Trophoblast cell (in vitro differentiated cells and primary cell): ENCODE data around the gene TBL1XR1.

Experiments used
- DNase-seq, 2 donors: peaks; one replicate each; pipeline ENCODE4 v3.0.0-alpha.2; 2016
- H2AFZ ChIP-seq: 2 replicates; pipeline ENCODE4 v1.6.1; 2013; ENCODE audit warnings: low read length, moderate library complexity, mild to moderate bottlenecking; ENCODE audit not compliant: insufficient read depth, poor library complexity
- H2AK5ac ChIP-seq: 2 replicates; pipeline ENCODE4 v1.6.1; 2013; ENCODE audit warnings: mild to moderate bottlenecking, low read length
- H2BK120ac ChIP-seq: 2 replicates; pipeline ENCODE4 v1.6.1; 2013; ENCODE audit warnings: low read length, mild to moderate bottlenecking, moderate library complexity; ENCODE audit not compliant: insufficient read depth, poor library complexity
- H2BK12ac ChIP-seq: 2 replicates; pipeline ENCODE4 v1.6.1; 2013; ENCODE audit warnings: mild to moderate bottlenecking, low read length, moderate library complexity
- H2BK5ac ChIP-seq: 2 replicates; pipeline ENCODE4 v1.6.1; 2013; ENCODE audit warnings: low read length, low read depth, moderate library complexity, mild to moderate bottlenecking; ENCODE audit not compliant: poor library complexity
- H3K14ac ChIP-seq: 2 replicates; pipeline ENCODE4 v1.6.1; 2013; ENCODE audit warnings: mild to moderate bottlenecking, low read length
- H3K18ac ChIP-seq: 2 replicates; pipeline ENCODE4 v1.6.1; 2013; ENCODE audit warnings: mild to moderate bottlenecking, low read length
- H3K23ac ChIP-seq: 2 replicates; pipeline ENCODE4 v1.6.1; 2013; ENCODE audit warnings: low read length
- H3K27ac ChIP-seq: 2 replicates; pipeline ENCODE4 v1.5.1; 2013; ENCODE audit warnings: low read depth, mild to moderate bottlenecking, inconsistent platforms, low read length, moderate library complexity
- H3K27me3 ChIP-seq: 2 replicates; pipeline ENCODE4 v1.6.1; 2013; ENCODE audit warnings: inconsistent platforms, mild to moderate bottlenecking, low read length, moderate library complexity; ENCODE audit not compliant: insufficient read depth
- H3K36me3 ChIP-seq, 2 experiments: 1 replicate in 1 of 2; 2 replicates in 1 of 2; pipeline ENCODE4 v1.6.1; 2013; ENCODE audit warnings: low read length in 2 of 2, mild to moderate bottlenecking in 2 of 2, moderate library complexity in 1 of 2; ENCODE audit not compliant: insufficient read depth in 2 of 2, control insufficient read depth in 1 of 2
- H3K4ac ChIP-seq: 2 replicates; pipeline ENCODE4 v1.6.1; 2013; ENCODE audit warnings: low read depth, mild to moderate bottlenecking, low read length, moderate library complexity
- H3K4me1 ChIP-seq, 2 experiments: 1 replicate in 1 of 2; 2 replicates in 1 of 2; pipeline ENCODE4 v1.6.1; 2013; ENCODE audit warnings: low read length in 2 of 2, mild to moderate bottlenecking in 2 of 2, moderate library complexity in 1 of 2; ENCODE audit not compliant: insufficient read depth in 2 of 2, control insufficient read depth in 1 of 2
- H3K4me2 ChIP-seq: 2 replicates; pipeline ENCODE4 v1.6.1; 2013; ENCODE audit warnings: inconsistent platforms, mild to moderate bottlenecking, low read length, moderate library complexity
- H3K4me3 ChIP-seq: 2 replicates; pipeline ENCODE4 v1.5.1; 2013; ENCODE audit warnings: mild to moderate bottlenecking, low read depth, low read length, inconsistent platforms
- H3K79me1 ChIP-seq: one replicate; pipeline ENCODE4 v1.6.1; 2013; ENCODE audit warnings: low read length
- H3K79me2 ChIP-seq: 2 replicates; pipeline ENCODE4 v1.6.1; 2013; ENCODE audit warnings: low read length, mild to moderate bottlenecking; ENCODE audit not compliant: control insufficient read depth, insufficient read depth, poor library complexity
- H3K9ac ChIP-seq: 2 replicates; pipeline ENCODE4 v1.6.1; 2013; ENCODE audit warnings: mild to moderate bottlenecking, low read length
- H3K9me3 ChIP-seq: 2 replicates; pipeline ENCODE4 v1.6.1; 2013; ENCODE audit warnings: low read depth, mild to moderate bottlenecking, control low read depth, inconsistent platforms, low read length; ENCODE audit not compliant: insufficient read depth
- H4K12ac ChIP-seq: 2 replicates; pipeline ENCODE4 v1.6.1; 2013; ENCODE audit warnings: low read depth, mild to moderate bottlenecking, low read length, moderate library complexity
- H4K8ac ChIP-seq: 2 replicates; pipeline ENCODE4 v1.6.1; 2013; ENCODE audit warnings: low read depth, mild to moderate bottlenecking, low read length, moderate library complexity
- H4K91ac ChIP-seq: one replicate; pipeline ENCODE4 v1.6.1; 2013; ENCODE audit warnings: low read depth, mild to moderate bottlenecking, low read length, moderate library complexity
- WGBS: extraction: QIAGEN DNeasy Blood & Tissue Kit; methylation state at CpG from one replicate; pipeline ENCODE4 v1.1.7; 2013; ENCODE audit warnings: missing lambda C conversion rate; ENCODE audit not compliant: insufficient read length, insufficient coverage; ENCODE audit errors: extremely low coverage; 5-methylcytosine and 5-hydroxymethylcytosine counted together

Gene TBL1XR1

DNA sequence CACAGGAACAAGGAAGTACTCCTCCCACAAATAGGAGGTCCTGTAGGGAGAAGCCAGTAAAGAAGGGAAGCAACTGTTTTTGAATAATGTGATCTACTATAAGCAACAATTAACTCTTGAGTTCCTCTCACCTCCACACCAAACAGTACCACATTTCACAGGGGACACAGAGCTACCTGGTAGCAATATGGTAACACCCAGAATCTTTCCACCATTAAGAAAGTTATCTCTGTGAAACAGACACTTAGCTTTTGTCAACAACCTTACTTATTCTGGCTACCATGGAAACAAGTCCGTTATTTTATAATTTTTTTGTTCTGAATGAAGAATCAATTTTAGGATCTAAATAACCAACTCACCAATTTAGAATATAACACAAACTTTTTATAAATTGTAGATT, 49.5 kb downstream of the TBL1XR1 start:
- no peak overlapping the region for H3K27ac ChIP-seq
- H4K91ac ChIP-seq, result no peak overlapping the region
- no peak overlapping the region for H2BK5ac ChIP-seq
- peak overlapping the region; percentile 24 for H3K4ac ChIP-seq
- H3K79me2 ChIP-seq, result peaks cover 10% of the 10 kb centered on the region
- no peak overlapping the region for H3K4me2 ChIP-seq
- no CpG with 5 or more reads among the region's 1 CpG for WGBS
- no peak overlapping the region for H3K14ac ChIP-seq
- H2AFZ ChIP-seq, result no peak overlapping the region
- DNase-seq, result no peak
- no peaks in the 10 kb centered on the region for H3K79me1 ChIP-seq
- H2BK120ac ChIP-seq, result no peak overlapping the region
- H3K9ac ChIP-seq, result no peak overlapping the region
- H3K18ac ChIP-seq, result no peak overlapping the region
- H3K23ac ChIP-seq, result no peak overlapping the region
- H2AK5ac ChIP-seq, result no peak overlapping the region
- no peak overlapping the region for H2BK12ac ChIP-seq
- H3K9me3 ChIP-seq, result no peaks in the 10 kb centered on the region
- H3K4me3 ChIP-seq, result no peak overlapping the region
- H3K27me3 ChIP-seq, result no peaks in the 10 kb centered on the region
- H4K8ac ChIP-seq, result no peak overlapping the region
- peaks cover 0 to 2% of the 10 kb centered on the region in 2 experiments for H3K4me1 ChIP-seq
- H4K12ac ChIP-seq, result no peak overlapping the region
- no peaks in the 10 kb centered on the region for H3K36me3 ChIP-seq

DNA sequence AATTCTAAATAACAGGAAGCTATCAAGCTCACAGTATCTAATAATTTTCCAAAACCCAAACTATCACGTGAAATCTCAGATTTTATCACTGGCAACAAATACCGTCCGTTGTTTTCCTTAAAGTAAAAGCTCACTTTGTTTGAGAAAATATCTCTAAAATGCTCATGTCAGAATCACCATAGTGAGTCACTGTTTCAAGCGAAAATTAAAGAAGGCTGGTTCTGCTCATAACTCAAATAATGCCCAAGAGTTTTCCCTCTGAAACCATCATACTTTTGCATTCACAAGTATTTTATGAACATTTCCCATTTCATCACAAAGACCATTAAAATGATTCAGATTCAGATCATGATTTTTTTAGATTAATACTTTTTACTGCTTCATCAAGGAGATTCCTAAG, 50.6 kb downstream of the TBL1XR1 start:
- H2BK120ac ChIP-seq, result no peak overlapping the region
- no peaks in the 10 kb centered on the region for H3K36me3 ChIP-seq
- H4K8ac ChIP-seq, result no peak overlapping the region
- H2AK5ac ChIP-seq, result no peak overlapping the region
- no peaks in the 10 kb centered on the region for H3K79me1 ChIP-seq
- H3K27me3 ChIP-seq, result no peaks in the 10 kb centered on the region
- no peaks in the 10 kb centered on the region for H3K9me3 ChIP-seq
- no CpG with 5 or more reads among the region's 4 CpGs for WGBS
- no peak overlapping the region for H3K4me2 ChIP-seq
- H3K4me1 ChIP-seq, result peaks cover 0 to 2% of the 10 kb centered on the region in 2 experiments
- H4K91ac ChIP-seq, result no peak overlapping the region
- H3K9ac ChIP-seq, result no peak overlapping the region
- no peak overlapping the region for H3K4me3 ChIP-seq
- no peak overlapping the region for H2BK5ac ChIP-seq
- H3K79me2 ChIP-seq, result peaks cover 11% of the 10 kb centered on the region
- no peak overlapping the region for H4K12ac ChIP-seq
- H3K23ac ChIP-seq, result no peak overlapping the region
- H3K4ac ChIP-seq, result no peak overlapping the region
- H2BK12ac ChIP-seq, result no peak overlapping the region
- H3K27ac ChIP-seq, result no peak overlapping the region
- DNase-seq, result peak in 1 of 2 donors; percentile 79
- no peak overlapping the region for H2AFZ ChIP-seq
- H3K18ac ChIP-seq, result no peak overlapping the region
- no peak overlapping the region for H3K14ac ChIP-seq

GRCh38 chr3:177145954-177146353, 51.3 kb downstream of the TBL1XR1 start:
- H3K4me1 ChIP-seq, result peaks cover 0 to 2% of the 10 kb centered on the region in 2 experiments
- H3K27me3 ChIP-seq, result no peaks in the 10 kb centered on the region
- no CpG with 5 or more reads among the region's 2 CpGs for WGBS

DNA sequence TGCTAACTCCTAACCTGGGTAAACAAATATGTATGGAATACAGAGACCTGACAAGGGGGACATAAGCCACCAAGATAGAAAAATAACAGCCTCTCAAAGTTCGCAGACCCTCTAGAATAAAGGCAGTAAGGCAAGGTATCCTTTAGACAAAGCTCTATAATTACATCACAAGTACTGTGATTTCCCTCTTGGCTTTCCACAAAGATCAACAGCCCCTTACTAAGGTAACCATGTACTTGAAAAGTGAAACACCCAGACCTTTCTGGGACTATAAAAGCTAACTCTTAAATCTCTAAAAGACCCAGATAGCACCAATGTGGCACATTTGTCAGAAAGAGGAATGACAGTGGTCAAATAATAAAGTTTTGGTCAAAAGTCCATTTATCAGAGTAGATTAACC, 51.9 kb downstream of the TBL1XR1 start:
- H3K4ac ChIP-seq, result no peak overlapping the region
- H2BK5ac ChIP-seq, result no peak overlapping the region
- H3K36me3 ChIP-seq, result no peaks in the 10 kb centered on the region
- H2BK120ac ChIP-seq, result no peak overlapping the region
- H3K14ac ChIP-seq, result no peak overlapping the region
- no peak overlapping the region for H4K91ac ChIP-seq
- peaks cover 0 to 2% of the 10 kb centered on the region in 2 experiments for H3K4me1 ChIP-seq
- H3K79me2 ChIP-seq, result peaks cover 7% of the 10 kb centered on the region
- H3K4me2 ChIP-seq, result no peak overlapping the region
- no peak overlapping the region for H3K27ac ChIP-seq
- no peak overlapping the region for H3K23ac ChIP-seq
- no peak overlapping the region for H4K8ac ChIP-seq
- no peak overlapping the region for H4K12ac ChIP-seq
- no peaks in the 10 kb centered on the region for H3K9me3 ChIP-seq
- no peaks in the 10 kb centered on the region for H3K27me3 ChIP-seq
- no peak overlapping the region for H2AK5ac ChIP-seq
- no CpG with 5 or more reads among the region's 1 CpG for WGBS
- no peak overlapping the region for H3K4me3 ChIP-seq
- no peaks in the 10 kb centered on the region for H3K79me1 ChIP-seq
- DNase-seq, result no peak
- H2BK12ac ChIP-seq, result no peak overlapping the region
- no peak overlapping the region for H3K9ac ChIP-seq
- no peak overlapping the region for H3K18ac ChIP-seq
- no peak overlapping the region for H2AFZ ChIP-seq

More at GRCh38 chr3:177145954-177146353, 51.3 kb downstream of the TBL1XR1 start:
- Histone ChIP-seq H3K36me3 (no peaks in the 10 kb centered on the region), H3K4me2 (no peak overlapping the region), H2BK120ac (no peak overlapping the region), H4K12ac (no peak overlapping the region), H2BK5ac (no peak overlapping the region), H3K14ac (no peak overlapping the region), H3K79me1 (no peaks in the 10 kb centered on the region), H4K8ac (no peak overlapping the region), H3K4ac (no peak overlapping the region), H3K18ac (no peak overlapping the region), H2AK5ac (no peak overlapping the region), H2BK12ac (no peak overlapping the region), H2AFZ (no peak overlapping the region), H3K9me3 (no peaks in the 10 kb centered on the region), H4K91ac (no peak overlapping the region), H3K9ac (no peak overlapping the region), H3K79me2 (peaks cover 7% of the 10 kb centered on the region), H3K4me3 (no peak overlapping the region), H3K27ac (no peak overlapping the region), H3K23ac (no peak overlapping the region)
- DNase-seq, result peak; percentile 14 to 70
